GM08714 (cell line): ENCODE results near the gene TECTA.
"Not testable (repeated sequence)": the region's sequence is repeated elsewhere in the genome, so short reads cannot be mapped to it uniquely, and the experiment has no call there.

Experiments
- H3K4me3 ChIP-seq: fragments of 200-500 bp; sonication (Bioruptor generic); 2 replicates; pipeline ENCODE4 v1.5.1; 2014; ENCODE audit warnings: mild to moderate bottlenecking, low read length, inconsistent platforms
- ZNF274 ChIP-seq: IDR thresholded peaks from 2 replicates; pipeline ENCODE4 v1.6.1; 2012; ENCODE audit warnings: mild to moderate bottlenecking, low read depth, low read length

The TECTA gene

GRCh38 chr11:121161349-121161917 lies 60.4 kb downstream of the TECTA start:
- no peak overlapping the region for H3K4me3 ChIP-seq
- no peak for TF ChIP-seq ZNF274

DNA sequence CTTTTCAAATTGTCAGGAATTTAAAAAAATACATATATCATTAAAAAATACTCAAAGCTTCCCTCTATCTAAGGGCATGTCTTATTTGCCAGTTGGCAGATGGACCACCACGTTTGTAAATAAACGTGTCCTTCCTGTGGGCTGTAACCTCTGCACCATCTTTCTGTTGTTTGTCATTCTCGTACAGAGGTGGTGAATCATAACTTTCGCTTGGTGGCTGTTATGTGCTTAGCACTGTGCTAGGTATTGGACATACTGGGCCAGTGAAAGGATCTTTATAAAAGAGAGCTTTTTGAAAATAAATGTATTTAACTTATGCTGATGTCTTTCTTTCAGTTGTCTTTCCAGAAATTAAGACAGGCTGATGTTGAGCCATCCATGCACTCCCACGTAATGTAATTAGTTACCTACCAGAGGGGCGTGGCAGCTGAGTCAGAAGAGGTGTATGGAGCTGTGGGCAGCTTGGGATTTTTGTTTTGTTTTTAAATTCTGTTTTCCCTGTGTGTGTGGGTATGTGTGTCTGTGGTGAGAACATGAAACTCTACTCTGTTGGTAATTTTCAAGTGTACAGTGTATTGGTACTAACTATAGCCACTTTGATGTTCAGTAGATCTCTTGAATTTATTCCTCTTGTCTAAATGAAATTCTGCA lies 62.7 kb downstream of the TECTA start:
- no peak for TF ChIP-seq ZNF274
- no peak overlapping the region for H3K4me3 ChIP-seq

DNA sequence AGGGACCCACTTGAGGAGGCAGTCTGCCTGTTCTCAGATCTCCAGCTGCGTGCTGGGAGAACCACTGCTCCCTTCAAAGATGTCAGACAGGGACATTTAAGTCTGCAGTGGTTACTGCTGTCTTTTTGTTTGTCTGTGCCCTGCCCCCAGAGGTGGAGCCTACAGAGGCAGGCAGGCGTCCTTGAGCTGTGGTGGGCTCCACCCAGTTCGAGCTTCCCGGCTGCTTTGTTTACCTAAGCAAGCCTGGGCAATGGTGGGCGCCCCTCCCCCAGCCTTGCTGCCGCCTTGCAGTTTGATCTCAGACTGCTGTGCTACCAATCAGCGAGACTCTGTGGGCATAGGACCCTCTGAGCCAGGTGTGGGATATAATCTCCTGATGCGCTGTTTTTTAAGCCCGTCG lies 76.6 kb downstream of the TECTA start:
- H3K4me3 ChIP-seq, result not testable (repeated sequence)

DNA sequence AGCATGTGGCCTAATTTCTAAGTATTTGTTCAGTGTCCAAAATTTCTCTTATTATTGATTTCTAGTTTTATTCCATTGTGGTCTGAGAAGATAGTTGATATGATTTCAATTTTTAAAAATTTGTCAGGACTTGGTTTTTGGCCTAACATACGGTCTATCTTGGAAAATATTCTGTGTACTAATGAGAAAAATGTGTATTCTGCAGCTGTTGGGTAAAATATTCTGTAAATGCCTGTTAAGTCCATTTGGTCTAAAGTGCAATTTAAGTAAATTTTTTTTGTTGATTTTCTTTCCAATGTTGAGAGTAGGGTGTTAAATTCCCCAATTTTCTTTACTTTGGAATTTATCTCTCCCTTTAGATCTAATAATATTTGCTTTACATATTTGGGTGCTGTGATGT lies 78.3 kb downstream of the TECTA start:
- H3K4me3 ChIP-seq, result no peak overlapping the region
- TF ChIP-seq ZNF274, result no peak

- TF ChIP-seq ZNF274, result no peak
- no peak overlapping the region for H3K4me3 ChIP-seq
These were observed 79.1 kb downstream of the TECTA start for GRCh38 chr11:121180183-121180582.

DNA sequence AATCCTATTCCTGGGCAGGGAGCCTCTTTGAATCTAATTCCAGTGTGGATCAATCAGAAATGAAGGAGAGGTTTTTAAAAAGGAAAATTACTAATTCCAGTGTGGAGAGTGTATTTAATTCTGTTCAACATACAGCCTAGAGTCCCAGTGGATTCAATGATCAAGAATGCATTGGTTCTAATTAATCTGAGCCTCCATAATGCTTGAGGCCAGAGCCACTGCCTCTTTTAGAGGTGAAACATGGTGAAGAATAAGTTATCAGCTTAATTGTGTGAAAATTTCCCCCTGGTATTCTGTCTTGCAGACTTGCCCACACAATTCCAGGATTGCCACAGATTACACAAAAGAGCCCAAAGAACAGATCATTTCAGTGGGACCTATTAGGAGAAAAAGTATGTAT lies 87.7 kb downstream of the TECTA start:
- TF ChIP-seq ZNF274, result no peak
- no peak overlapping the region for H3K4me3 ChIP-seq

GRCh38 chr11:121191818-121192217 lies 90.8 kb downstream of the TECTA start:
- TF ChIP-seq ZNF274, result no peak
- no peak overlapping the region for H3K4me3 ChIP-seq

DNA sequence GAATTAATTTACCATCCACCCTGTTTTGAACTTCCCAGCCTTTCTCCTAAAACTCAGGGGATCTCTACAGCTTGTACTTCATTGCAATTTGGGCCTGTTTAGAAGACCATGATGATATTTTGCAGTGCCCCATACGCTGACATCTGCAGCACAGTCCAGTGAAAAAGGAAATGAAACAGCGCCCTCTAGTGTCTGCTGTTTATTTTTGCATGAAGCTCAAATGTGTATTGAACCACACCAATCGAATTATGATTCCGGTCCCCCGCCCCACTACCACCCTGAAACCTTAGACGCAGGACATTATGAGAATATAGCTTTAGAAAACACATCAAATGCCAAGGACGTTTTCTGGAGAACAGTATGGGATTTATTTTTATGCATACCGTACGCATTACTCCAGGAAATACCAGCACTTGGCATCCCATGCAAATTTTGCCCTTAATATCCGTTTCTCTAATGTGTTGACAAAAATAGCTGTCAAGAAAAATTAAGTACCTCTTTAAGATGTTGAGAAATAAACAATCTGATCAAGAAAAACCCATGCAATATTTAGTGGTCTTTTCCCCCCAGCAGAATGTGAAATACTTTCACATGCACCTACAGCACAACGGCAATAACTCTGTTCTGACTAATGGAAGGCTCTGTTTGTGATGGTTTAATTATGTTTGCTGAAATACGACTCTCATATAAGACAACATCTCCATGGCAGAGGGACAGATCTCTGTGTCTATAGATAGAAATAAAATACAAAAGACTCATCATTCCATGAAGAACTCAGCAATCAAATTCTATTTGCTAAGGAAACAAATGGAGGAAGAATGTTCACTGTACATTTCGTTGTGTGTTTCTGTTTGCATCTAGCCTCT lies 93.9 kb downstream of the TECTA start:
- TF ChIP-seq ZNF274, result no peak
- no peak overlapping the region for H3K4me3 ChIP-seq

DNA sequence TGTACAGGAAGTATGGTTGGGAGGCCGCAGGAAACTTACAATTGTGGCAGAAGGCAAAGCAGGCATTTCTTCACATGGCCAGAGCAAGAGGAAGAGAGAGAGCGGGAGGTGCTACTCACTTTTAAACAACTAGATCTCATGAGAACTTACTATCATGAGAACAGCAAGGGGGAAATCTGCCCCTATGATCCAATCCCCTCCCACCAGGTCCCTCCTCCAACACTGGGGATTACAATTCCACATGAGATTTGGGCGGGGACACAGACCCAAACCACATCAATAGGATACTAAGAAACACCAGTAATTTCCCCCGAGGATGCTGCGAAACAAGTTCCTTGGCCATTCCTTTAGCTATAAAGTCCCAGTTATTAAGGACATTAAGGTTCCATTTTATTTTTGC lies 97.4 kb downstream of the TECTA start:
- H3K4me3 ChIP-seq, result no peak overlapping the region
- no peak for TF ChIP-seq ZNF274

- no peak overlapping the region for H3K4me3 ChIP-seq
- no peak for TF ChIP-seq ZNF274
These were observed 98.5 kb downstream of the TECTA start for GRCh38 chr11:121199516-121199915.

GRCh38 chr11:121206810-121207209 lies 105.8 kb downstream of the TECTA start:
- H3K4me3 ChIP-seq, result no peak overlapping the region
- no peak for TF ChIP-seq ZNF274

GRCh38 chr11:121207485-121208115 lies 106.6 kb downstream of the TECTA start:
- H3K4me3 ChIP-seq, result no peak overlapping the region
- no peak for TF ChIP-seq ZNF274

- no peak overlapping the region for H3K4me3 ChIP-seq
- no peak for TF ChIP-seq ZNF274
These were observed 109.5 kb downstream of the TECTA start for GRCh38 chr11:121210445-121211080.

DNA sequence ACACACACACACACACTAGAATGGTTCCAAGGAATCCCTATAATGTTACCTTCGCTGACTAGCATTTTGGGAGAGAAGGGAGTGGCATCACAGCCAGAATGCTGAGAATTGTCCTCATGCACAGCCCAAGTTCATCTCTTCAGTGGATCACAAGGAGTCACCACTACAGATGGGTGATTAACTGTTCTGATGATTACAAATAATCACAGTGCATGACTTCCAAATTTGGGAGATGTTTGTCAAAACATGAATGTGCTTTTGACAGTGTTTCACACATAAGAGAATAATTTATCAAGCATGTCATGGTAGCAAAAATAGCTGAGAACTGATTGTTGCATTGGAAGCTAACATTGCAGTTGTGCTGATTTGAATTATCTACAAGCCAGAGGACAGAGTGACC lies 110.6 kb downstream of the TECTA start:
- TF ChIP-seq ZNF274, result no peak
- no peak overlapping the region for H3K4me3 ChIP-seq
